ENCODE data around the gene ASCC3.

DNA sequence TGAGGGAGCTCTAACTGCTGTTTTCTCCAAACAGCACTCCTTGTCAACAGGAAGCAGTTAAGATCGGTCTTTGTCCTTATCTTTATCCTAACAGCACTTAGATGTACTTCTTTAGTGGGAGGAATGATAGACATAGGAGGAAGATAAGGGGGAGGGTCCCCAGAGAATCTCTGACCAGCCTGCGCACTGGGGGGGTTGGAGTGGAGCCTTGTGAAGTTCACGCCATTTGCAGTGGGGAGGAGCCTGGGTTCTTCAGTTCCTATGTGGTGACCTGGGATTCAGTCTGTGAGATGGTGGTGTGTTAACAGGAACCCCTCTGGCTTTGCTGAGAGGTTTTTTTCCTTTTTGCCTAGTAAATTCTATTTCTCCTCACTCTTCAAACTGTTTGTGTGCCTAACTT is 18.1 kb upstream of the ASCC3 start:
- TF ChIP-seq CTCF (IDR thresholded peaks at IDR 0.05) (no peak), EZH2 (IDR thresholded peaks at IDR 0.05; ENCODE audit: borderline replicate concordance, insufficient read depth, low read depth, low read length, poor library complexity, severe bottlenecking) (no peak)
